NOMO-1 treated with dmso at 0.1 percent for 144 hours (cell line): ENCODE data around the gene MPPED1.

ENCODE experiments used
- DNase-seq: peaks from one replicate; lab custom pipeline; 2025; ENCODE audit not compliant: unreplicated experiment; lab: John Stamatoyannopoulos, UW

Gene MPPED1

GRCh38 chr22:43474161-43475101, 62.6 kb downstream of the MPPED1 start:
- DNase-seq = no peak

- DNase-seq = no peak
These were observed 63.8 kb downstream of the MPPED1 start for GRCh38 chr22:43475549-43476076.

- DNase-seq = peak; percentile 8
These were observed 64.5 kb downstream of the MPPED1 start for GRCh38 chr22:43476341-43476740.

GRCh38 chr22:43476751-43477725, 65.2 kb downstream of the MPPED1 start:
- DNase-seq = no peak

GRCh38 chr22:43477966-43478365, 66.2 kb downstream of the MPPED1 start:
- no peak for DNase-seq

- DNase-seq = no peak
These were observed 66.9 kb downstream of the MPPED1 start for GRCh38 chr22:43478621-43479300.

- DNase-seq = no peak
These were observed 67.6 kb downstream of the MPPED1 start for GRCh38 chr22:43479301-43479950.

- DNase-seq = peak; percentile 70
These were observed 68.1 kb downstream of the MPPED1 start for GRCh38 chr22:43479962-43480361.

GRCh38 chr22:43481568-43482317, 69.9 kb downstream of the MPPED1 start:
- DNase-seq = peak; percentile 70

GRCh38 chr22:43482318-43482625, 70.5 kb downstream of the MPPED1 start:
- no peak for DNase-seq

- DNase-seq = no peak
These were observed 71.5 kb downstream of the MPPED1 start for GRCh38 chr22:43483266-43483665.

- DNase-seq = no peak
These were observed 71.9 kb downstream of the MPPED1 start for GRCh38 chr22:43483669-43484068.

GRCh38 chr22:43484227-43484626, 72.4 kb downstream of the MPPED1 start:
- DNase-seq = no peak

- no peak for DNase-seq
These were observed 73.8 kb downstream of the MPPED1 start for GRCh38 chr22:43485502-43486089.

GRCh38 chr22:43487311-43488030, 75.7 kb downstream of the MPPED1 start:
- no peak for DNase-seq

- DNase-seq = no peak
These were observed 76.4 kb downstream of the MPPED1 start for GRCh38 chr22:43488031-43488866.

- DNase-seq = no peak
These were observed 77.1 kb downstream of the MPPED1 start for GRCh38 chr22:43488937-43489336.

- no peak for DNase-seq
These were observed 78.5 kb downstream of the MPPED1 start for GRCh38 chr22:43490311-43490710.
